Thyroid gland (tissue), 4 donors: Measurements from ENCODE around the gene MYL10. TPM values are rescaled to one million over a fixed set of nuclear protein-coding genes. Genes with fewer than 3 reads are reported as not detected.
"Not testable (repeated sequence)": the region's sequence is repeated elsewhere in the genome, so short reads cannot be mapped to it uniquely, and the experiment has no call there.

Source experiments
- DNase-seq, 2 donors: peaks; one replicate each; pipeline ENCODE4 v3.0.0-alpha.2; 2019
- H3K27ac ChIP-seq, 3 donors: fragments of 200-600 bp; sonication (generic); 1 replicate in 2 of 3; 2 replicates in 1 of 3; pipeline ENCODE4 v1.5.1; 2016 to 2019; ENCODE audit warnings: mild to moderate bottlenecking in 1 of 3, moderate library complexity in 1 of 3
- H3K27me3 ChIP-seq: fragments of 200-600 bp; sonication (generic); one replicate; pipeline ENCODE4 v1.5.1; 2019
- H3K36me3 ChIP-seq, 2 donors: fragments of 200-600 bp; sonication (generic); one replicate each; pipeline ENCODE4 v1.5.1; 2016 to 2019
- H3K4me1 ChIP-seq, 2 donors: fragments of 200-600 bp; sonication (generic); one replicate each; pipeline ENCODE4 v1.5.1; 2017 to 2019
- H3K4me3 ChIP-seq, 3 donors: fragments of 200-600 bp; sonication (generic); replicated peaks in 1 of 3; 1 replicate in 2 of 3; 2 replicates in 1 of 3; pipeline ENCODE4 v1.5.1; 2016; ENCODE audit warnings: mild to moderate bottlenecking in 1 of 3
- H3K9me3 ChIP-seq: fragments of 200-600 bp; sonication (generic); one replicate; pipeline ENCODE4 v1.5.1; 2017
- POLR2A ChIP-seq, 2 donors: fragments of 450-650 bp; IDR thresholded peaks; one replicate each; pipeline ENCODE4 v1.6.1; 2017; ENCODE audit warnings: antibody characterized with exemption in 2 of 2, mild to moderate bottlenecking in 2 of 2, moderate library complexity in 1 of 2
- WGBS, 2 donors: methylation state at CpG; one replicate each; pipeline ENCODE4 v1.1.5; 2017; 5-methylcytosine and 5-hydroxymethylcytosine counted together
- intact Hi-C: fragments of 100-400 bp; cut with DNase I; formaldehyde crosslinking; loops from one replicate; pipeline ENCODE4 v1.15.1; 2023
- total RNA-seq, 4 donors: library from RNA; depleted of rRNA; stranded (reverse); fragments of >200 nt; gene quantifications; one replicate each; pipeline ENCODE4 v1.2.3, GENCODE V29; 2016
- TF ChIP-seq, protein P1 (sequence below), 6 experiments: fragments of 200-600 bp in 3 of 6; fragments of 450-650 bp in 3 of 6; sonication (generic) in 3 of 6; IDR thresholded peaks; one replicate each; pipeline ENCODE4 v1.5.1; 2016 to 2019; ENCODE audit warnings: antibody characterized with exemption in 6 of 6, mild to moderate bottlenecking in 2 of 6, inconsistent platforms in 1 of 6, moderate library complexity in 1 of 6

The MYL10 gene
- total RNA-seq, 4 donors from 2014 or later, result not detected

DNA sequence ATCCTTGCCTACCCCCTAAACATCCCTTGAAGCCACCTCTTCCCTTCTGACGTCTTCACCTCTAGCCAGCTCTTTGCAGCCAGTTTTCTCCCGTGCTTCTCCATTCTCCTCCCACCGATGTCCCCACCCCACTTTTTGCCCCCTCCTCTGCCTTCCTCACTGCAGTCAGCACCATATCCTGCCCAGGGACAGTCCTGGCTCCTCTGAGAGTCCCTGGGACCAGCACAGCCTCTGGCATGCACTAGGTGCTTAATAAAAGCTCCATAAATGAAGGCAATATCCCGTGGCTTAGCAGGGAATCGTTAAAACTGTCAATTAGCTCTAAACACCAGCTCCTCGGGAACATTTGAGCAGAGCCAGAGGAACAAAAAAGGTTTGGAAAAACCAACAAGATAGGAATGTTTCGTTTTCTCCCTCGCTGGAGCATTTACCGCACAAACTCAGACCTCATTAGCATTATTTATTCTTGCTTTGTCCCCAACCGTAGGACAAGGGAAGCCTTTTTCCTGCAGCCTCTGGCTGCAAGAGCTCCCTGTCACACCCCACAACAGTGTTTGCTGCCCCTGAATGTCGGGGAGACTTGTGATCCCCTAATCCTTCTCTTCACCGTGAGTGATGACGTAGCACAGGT, 16.1 kb downstream of the MYL10 start:
- TF ChIP-seq POLR2A (IDR thresholded peaks at IDR 0.05), result no peak
- TF ChIP-seq, protein P1, sequence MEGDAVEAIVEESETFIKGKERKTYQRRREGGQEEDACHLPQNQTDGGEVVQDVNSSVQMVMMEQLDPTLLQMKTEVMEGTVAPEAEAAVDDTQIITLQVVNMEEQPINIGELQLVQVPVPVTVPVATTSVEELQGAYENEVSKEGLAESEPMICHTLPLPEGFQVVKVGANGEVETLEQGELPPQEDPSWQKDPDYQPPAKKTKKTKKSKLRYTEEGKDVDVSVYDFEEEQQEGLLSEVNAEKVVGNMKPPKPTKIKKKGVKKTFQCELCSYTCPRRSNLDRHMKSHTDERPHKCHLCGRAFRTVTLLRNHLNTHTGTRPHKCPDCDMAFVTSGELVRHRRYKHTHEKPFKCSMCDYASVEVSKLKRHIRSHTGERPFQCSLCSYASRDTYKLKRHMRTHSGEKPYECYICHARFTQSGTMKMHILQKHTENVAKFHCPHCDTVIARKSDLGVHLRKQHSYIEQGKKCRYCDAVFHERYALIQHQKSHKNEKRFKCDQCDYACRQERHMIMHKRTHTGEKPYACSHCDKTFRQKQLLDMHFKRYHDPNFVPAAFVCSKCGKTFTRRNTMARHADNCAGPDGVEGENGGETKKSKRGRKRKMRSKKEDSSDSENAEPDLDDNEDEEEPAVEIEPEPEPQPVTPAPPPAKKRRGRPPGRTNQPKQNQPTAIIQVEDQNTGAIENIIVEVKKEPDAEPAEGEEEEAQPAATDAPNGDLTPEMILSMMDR (IDR thresholded peaks at IDR 0.05), result no peak
- intact Hi-C loops, result no loop called here
- DNase-seq, result no peak
- Histone ChIP-seq H3K9me3 (no peaks in the 10 kb centered on the region), H3K27me3 (no peaks in the 10 kb centered on the region), H3K4me3 (no peak overlapping the region), H3K36me3 (no peaks in the 10 kb centered on the region), H3K4me1 (peaks cover 9% of the 10 kb centered on the region in 2 donors), H3K27ac (no peak overlapping the region)
- 61 to 64% methylated on average over 13 of the region's 13 CpGs for WGBS, 2 donors

DNA sequence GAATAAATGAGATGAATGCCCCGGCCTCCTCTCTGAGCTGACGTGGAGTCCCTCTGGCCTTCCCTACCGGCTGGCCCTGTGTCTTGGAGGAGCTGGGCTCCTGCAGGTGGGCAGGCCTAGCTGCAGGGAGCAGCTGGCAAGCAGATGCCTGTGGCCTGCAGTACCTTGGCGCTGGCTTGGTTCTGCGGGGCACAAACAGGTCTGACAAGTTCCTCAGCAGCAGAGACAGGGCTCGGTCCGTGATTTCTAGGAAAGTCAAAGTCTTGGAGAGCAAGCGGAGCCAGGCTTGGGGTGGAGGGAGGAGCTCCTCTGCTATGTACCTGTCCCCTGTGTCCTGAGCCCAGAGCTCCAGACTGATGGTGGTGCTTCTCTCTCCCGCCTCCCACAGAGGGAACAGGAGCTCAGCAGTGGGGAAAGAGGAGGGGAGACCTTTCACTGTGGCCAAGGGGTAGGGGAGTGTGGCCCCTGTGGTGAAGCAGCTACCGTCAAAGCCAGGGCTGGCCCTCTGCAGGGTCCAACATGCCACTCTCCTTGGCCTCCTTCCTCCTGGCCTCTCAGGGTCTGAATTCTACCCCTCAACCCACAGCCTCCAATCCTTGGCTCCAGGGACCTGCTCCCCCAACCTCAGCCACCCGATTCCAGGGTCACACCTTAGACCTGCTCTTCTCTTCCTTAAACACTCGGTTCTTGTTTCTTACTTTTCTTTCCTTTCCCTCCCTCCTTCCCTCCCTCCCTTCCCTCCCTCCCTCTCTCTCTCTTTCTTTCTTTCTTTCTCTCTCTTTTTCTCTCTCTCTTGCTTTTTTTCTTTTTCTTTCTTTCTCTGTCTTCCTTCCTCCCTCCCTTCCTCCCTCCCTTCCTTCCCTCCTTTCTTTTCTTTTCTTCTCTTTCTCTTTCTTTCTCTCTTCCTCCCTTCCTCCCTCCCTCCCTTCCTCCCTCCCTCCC, 20.1 kb downstream of the MYL10 start:
- no peaks in the 10 kb centered on the region for H3K9me3 ChIP-seq
- 36 to 41% methylated on average over 12 of the region's 12 CpGs for WGBS, 2 donors
- intact Hi-C loops, result no loop called here
- TF ChIP-seq, protein P1 (IDR thresholded peaks at IDR 0.05), result peak in 2 of 6 experiments; percentile 7 to 39
- TF ChIP-seq POLR2A (IDR thresholded peaks at IDR 0.05), result no peak
- DNase-seq, result peak; percentile 92 to 93
- H3K4me3 ChIP-seq, result no peak overlapping the region
- no peaks in the 10 kb centered on the region for H3K27me3 ChIP-seq
- H3K36me3 ChIP-seq, result no peaks in the 10 kb centered on the region
- no peak overlapping the region for H3K27ac ChIP-seq
- peaks cover 9% of the 10 kb centered on the region in 2 donors for H3K4me1 ChIP-seq

DNA sequence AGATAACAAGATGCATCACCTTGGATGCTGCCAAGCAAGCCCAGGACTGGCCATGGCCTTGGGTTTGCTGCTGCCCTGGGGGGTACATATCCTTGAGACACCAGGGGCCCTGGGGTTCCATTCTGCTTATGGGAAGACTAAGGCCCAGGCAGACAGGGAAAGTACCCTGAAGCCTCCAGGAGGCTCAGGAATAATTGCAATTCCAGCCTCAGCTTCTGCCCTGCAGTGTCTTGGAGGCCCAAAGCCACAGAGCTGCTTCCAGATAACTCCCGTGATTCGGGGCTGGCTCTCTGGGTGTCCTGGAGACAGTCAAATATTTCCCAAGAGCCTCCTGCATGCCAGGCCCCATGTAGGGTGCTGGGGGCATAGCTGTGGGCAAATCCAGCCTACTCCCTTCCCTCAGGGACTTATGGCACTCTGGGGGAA, 22.6 kb downstream of the MYL10 start:
- Histone ChIP-seq H3K4me1 (peaks cover 9 to 16% of the 10 kb centered on the region in 2 donors), H3K9me3 (no peaks in the 10 kb centered on the region), H3K27me3 (no peaks in the 10 kb centered on the region), H3K4me3 (no peak overlapping the region), H3K36me3 (no peaks in the 10 kb centered on the region), H3K27ac (no peak overlapping the region)
- no peak for TF ChIP-seq POLR2A (IDR thresholded peaks at IDR 0.05)
- TF ChIP-seq, protein P1 (IDR thresholded peaks at IDR 0.05), result no peak
- intact Hi-C loops, result no loop called here
- 80% methylated on average over 2 of the region's 2 CpGs; no CpG with 5 or more reads in 1 of the 2 donors for WGBS, 2 donors
- no peak for DNase-seq

DNA sequence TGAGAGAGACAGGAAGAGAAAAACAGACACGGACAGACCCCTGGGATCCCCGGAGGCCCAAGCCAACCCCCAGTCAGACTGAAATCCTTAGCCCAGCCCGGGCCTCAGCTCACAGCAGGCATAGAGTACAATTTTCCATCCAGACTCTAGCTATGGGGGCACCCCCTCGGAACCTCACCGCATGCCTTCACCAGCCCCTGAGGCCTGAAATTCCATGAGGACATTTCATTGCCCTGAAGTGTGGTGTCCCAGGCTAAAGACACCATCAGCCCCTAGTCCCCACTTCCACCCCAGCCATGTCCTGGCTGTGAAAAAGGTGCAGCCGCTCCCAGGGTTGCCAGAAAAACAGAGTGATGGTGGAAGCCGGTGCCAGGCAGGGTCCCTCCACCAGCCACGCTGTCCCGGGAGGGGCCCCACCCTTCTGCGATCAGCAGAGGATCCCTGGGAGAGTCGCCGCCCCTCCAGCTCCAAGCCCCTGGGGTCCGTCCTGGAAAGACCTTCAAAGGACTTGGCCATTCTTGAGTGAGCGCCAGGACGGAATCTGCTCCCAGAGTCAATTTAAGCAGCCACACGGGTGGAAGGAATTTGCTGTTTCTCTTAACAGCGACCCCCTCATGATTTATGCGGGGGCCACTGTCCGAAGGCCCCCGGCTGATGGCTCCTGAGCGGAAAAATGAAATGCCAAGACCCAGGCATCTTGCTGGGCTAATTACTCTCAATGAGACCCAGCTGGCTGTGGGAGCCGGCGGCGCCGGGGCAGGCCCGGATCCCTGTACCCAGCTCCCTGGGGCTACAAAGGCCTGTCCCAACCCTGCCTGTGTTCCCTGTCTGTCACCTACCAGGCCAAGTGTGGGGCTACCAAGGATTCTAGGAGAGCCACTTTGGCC, 23.2 kb downstream of the MYL10 start:
- intact Hi-C loops, result no loop called here
- H3K27ac ChIP-seq, result no peak overlapping the region
- no peak for DNase-seq
- H3K4me1 ChIP-seq, result peaks cover 9 to 16% of the 10 kb centered on the region in 2 donors
- H3K36me3 ChIP-seq, result no peaks in the 10 kb centered on the region
- TF ChIP-seq POLR2A (IDR thresholded peaks at IDR 0.05), result no peak
- TF ChIP-seq, protein P1 (IDR thresholded peaks at IDR 0.05), result no peak
- 67 to 90% methylated on average over 2 to 26 of the region's 26 CpGs for WGBS, 2 donors
- no peaks in the 10 kb centered on the region for H3K9me3 ChIP-seq
- H3K27me3 ChIP-seq, result no peaks in the 10 kb centered on the region
- no peak overlapping the region for H3K4me3 ChIP-seq

DNA sequence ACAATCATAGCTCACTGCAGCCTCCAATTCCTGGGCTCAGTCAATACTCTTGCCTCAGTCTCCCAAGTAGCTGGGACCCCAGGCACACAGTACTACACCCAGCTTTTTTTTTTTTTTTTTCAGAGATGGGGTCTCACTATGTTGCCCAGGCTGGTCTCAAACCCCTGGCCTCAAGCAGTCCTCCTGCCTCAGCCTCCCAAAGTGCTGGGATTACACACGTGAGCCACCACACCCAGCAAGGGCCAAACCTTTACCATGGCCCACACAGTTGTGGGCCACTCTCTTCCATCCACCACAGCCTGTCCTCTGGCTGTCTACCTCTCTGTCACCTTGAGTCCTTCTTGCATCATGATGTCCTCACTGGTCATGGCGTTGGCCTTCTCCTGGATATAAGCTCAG, 24.2 kb downstream of the MYL10 start:
- H3K27ac ChIP-seq, H3K27me3 ChIP-seq, H3K9me3 ChIP-seq, DNase-seq, H3K4me3 ChIP-seq, H3K36me3 ChIP-seq: not testable (repeated sequence)
- WGBS, 2 donors, result 73 to 87% methylated on average over 2 of the region's 2 CpGs
- intact Hi-C loops, result loop anchor here (5.0 kb wide), 1 partner anchor 632 kb away; no protein-coding TSS in a partner anchor
- peaks cover 9 to 16% of the 10 kb centered on the region in 2 donors for H3K4me1 ChIP-seq
